GM18520 (cell line): ENCODE results near the gene DUSP22.
"Not testable (repeated sequence)": the region's sequence is repeated elsewhere in the genome, so short reads cannot be mapped to it uniquely, and the experiment has no call there.

Experiments used
- ATAC-seq: cut with Tn5 transposase; IDR thresholded peaks from one replicate; pipeline ENCODE4 v1.9.1; 2021; ENCODE audit not compliant: unreplicated experiment

Gene DUSP22

DNA sequence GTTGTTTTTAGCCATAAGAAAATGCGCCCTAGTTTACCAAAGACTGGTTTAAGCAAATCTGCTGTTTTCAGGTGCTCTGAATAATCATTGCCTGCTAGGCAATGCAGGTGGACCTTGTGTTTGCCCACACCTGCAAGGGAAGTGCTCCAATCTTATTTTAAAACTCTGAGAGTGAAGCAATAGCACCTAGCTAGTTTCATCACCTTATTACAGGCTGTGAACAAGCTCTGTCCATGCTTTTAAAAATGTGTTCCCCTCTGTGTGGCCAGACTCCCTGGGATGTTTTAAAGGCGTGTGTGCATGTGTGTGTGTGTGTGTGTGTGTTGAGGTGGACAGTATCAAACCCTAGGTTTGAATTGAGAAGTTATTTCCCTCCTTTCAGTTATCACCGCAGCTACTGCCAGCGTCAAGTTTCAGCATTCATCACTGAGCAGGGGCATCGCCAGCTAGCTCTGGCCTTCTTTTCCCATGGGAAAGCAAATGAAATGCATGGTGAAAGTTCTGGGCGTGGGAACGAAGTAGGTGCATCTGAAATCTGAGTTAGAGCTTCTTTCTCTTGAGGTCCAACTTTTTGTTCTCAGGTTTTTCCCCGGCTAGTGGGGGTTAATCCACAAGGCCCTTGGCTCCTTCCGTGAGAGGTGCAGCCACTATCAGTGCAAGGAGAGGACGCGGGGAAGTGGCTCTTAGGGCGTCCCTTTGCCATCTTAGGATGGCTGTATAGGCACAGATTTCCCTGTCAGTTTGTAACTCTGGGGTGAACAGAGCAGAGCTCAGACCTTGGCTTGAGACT, 30.8 kb downstream of the DUSP22 start:
- ATAC-seq = no peak

DNA sequence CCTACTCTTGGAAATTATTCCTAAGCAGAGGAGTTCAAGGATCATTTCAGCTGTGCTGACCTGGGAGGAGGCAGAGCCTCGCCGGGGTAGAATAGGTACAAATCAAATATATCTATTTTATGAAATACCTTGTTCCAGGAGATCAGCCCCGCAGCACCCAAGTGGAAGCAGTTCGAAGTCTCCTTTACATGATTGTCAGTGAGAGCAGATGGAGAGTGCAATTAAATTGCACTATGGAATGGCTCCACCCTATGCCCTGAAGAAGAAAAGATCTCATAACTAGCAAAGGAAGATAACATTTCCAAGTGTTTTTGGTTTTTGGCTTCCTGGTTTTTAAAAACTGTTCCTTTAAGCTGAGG, 31.4 kb downstream of the DUSP22 start:
- no peak for ATAC-seq

DNA sequence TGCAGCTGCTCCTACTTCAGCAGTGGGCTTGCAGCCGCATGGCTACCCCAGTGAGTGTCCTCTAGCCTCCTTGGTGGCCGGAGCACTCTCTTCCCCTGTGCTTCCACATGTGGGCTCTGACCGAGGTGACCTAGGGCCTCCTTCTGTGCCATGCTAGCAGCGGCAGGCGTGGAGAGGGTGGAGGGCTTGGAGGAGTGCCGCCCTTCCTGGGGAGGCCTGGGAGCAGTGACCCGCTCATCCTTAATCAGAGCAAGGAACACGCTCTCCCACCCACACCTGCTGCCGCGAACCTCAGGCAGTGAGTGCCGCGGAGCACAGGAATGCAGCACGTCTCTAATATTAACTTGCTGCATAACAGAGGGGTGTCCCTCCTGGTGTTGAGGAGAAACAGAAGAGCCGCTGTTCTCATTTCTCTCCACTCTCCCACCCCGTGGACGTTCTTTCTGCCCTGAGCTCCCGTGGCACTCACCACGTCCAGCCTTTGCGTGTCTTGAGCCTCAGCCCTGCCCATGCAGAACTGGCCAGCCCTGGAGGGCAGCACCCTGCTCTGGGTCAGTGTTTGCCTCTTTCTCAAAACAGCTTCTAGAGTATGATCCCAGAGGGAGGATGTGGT, 31.9 kb downstream of the DUSP22 start:
- ATAC-seq = no peak

DNA sequence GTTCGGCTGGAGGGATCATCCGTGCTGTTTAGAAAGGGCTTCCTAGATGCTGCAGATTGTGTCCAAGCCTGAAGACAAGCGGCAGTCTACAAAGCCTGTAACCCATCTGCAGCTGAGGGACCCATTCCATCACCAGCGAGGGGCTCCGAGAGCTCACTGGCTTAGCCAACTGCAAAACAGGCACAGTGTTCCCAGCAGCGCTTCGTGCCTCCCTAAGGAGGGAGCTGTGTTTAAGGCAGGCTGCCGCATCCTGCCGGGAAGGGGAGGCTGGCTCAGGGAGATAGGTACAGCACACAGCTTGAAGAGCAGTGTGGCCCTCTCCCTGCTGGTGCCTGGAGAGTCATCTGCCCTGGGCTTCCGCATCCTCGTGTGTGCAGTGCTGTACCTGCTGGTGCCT, 32.4 kb downstream of the DUSP22 start:
- no peak for ATAC-seq

- not testable (repeated sequence) for ATAC-seq
Observed at GRCh38 chr6:325161-325860, 33.0 kb downstream of the DUSP22 start.

- ATAC-seq = not testable (repeated sequence)
Observed at GRCh38 chr6:326066-326465, 33.8 kb downstream of the DUSP22 start.

DNA sequence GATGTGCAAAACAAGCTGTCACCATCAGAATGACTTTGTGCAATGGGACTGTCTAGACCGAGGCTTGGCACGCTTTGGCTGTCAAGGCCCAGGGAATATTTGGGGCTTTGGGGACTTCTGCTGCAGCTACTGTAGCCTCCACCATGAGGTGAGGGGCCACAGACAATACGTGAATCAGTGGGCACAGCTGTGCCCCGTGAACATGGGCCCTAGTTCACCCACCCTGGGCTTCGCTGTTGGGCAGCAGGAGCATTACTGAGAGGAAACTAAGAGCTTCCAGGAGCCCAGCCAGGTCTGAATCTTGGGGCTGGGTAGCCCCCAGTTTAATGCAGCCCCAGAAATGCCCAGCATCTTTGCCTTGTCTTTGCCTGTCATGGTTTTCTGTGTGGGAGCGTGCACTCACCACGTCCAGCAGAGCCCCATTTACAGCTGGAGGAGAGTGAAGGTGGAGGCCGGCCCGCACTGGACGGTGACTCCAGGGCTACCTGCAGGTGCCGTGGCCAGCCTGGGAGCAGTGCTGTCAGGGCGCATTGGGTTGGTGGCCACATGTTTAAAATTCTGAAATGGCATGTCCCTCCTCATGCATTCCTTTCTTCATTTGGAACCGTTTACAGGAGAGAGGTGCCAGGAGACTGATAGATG, 34.7 kb downstream of the DUSP22 start:
- ATAC-seq = no peak

GRCh38 chr6:327538-328116, 35.3 kb downstream of the DUSP22 start:
- no peak for ATAC-seq

DNA sequence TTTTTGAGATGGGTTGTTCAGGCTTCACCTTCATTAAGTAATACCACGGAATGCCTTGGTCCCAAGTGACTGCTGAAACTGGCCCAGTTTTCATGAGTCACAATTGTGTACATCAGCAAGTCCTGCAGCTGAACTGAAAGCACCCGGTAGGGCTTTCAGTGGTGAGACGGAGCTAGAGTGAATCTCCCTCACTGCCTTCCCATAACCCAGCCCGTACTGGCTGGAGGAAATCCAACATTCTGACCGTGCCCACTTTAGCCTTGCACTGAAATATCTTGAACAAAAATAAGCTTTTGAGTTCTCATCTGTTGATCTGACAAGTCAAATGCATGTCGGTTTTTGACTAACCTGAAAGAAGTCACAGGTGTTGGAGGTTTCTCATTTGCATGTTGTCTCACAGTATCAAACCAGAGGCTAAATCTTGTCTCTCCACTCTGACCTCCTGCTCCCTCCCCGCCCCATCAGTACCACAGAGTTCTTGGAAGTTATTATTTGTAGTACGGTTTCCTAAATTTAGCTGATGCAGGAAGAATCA, 35.9 kb downstream of the DUSP22 start:
- peak; percentile 57 for ATAC-seq

- ATAC-seq = no peak
Observed at GRCh38 chr6:328924-329323, 36.6 kb downstream of the DUSP22 start.

DNA sequence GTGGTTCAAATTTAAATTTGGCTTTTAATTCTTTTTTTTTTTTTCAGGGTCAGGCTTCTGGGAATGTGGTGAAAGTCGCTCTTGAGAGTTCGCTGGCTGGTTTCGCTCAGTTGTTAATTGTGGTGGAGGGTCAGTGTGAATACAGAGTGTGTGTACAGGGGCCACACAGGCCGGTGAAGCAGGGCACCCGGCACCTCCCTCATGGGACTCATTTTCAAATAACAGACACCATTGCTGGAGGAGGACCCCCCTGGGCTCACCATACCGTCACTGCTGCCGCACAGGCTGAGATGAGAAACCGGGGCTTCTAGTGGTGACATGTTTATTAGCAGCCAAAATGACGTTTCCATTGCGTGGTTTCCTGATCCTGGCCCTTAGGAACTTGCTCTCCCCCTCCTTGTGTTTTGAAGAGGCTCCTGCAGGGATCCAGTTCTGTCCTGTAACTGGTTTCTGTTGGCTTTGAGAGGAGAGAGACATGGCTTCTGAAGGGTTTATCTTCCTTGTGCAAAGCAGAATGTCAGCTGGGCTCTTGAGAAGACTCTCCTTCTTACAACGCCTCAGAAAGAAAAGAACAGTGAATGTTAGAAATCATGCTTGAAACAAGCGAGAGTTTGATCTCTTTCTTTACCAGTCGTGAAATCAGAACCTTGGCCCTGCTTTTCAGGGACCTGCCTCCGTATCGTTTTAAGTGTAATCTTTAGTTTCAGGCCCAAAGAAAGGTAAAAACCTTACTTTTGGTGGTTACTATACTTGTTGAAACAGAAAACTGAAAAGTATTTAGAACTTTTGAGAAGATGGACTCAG, 37.8 kb downstream of the DUSP22 start:
- ATAC-seq = no peak

DNA sequence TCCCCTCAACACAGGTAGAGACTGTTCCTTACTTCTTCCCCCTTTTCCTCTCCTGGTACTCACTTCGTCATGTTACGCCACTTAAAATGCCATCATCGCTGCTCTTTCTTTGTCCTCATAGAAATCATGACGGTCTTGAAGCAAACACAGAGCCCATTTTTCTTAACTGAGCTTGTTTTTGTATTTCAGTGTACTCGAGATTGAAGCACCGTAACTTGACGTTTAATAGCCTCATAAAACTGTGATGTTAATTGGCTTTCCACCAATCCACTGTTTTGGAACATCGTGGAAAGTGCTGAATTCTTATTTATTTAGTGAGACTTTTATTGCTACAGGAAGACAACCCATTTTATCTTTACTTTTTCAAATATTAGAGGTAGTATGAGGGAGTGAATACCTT, 38.7 kb downstream of the DUSP22 start:
- no peak for ATAC-seq

GRCh38 chr6:331622-332521, 39.6 kb downstream of the DUSP22 start:
- peak; percentile 32 for ATAC-seq

DNA sequence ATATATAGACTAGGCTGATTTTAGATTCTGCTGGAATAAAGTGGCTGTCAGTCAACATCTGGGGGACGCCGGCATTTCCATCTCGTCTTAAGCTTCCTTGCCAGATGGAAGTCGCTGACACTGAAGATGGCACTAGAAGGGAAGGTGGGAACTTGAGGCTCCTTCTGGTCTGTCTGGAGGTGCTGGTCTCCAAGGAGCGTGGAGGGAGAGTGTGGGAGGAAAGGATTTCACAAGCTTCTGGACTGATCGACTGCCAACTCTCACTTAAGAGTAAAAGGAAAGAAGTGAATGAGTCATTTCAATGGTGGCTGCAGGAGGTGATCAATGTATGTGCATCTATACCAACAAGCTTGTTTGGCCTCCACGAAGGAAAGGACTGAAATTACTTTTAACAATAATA, 40.4 kb downstream of the DUSP22 start:
- no peak for ATAC-seq

- ATAC-seq = no peak
Observed at GRCh38 chr6:333379-334002, 41.2 kb downstream of the DUSP22 start.

DNA sequence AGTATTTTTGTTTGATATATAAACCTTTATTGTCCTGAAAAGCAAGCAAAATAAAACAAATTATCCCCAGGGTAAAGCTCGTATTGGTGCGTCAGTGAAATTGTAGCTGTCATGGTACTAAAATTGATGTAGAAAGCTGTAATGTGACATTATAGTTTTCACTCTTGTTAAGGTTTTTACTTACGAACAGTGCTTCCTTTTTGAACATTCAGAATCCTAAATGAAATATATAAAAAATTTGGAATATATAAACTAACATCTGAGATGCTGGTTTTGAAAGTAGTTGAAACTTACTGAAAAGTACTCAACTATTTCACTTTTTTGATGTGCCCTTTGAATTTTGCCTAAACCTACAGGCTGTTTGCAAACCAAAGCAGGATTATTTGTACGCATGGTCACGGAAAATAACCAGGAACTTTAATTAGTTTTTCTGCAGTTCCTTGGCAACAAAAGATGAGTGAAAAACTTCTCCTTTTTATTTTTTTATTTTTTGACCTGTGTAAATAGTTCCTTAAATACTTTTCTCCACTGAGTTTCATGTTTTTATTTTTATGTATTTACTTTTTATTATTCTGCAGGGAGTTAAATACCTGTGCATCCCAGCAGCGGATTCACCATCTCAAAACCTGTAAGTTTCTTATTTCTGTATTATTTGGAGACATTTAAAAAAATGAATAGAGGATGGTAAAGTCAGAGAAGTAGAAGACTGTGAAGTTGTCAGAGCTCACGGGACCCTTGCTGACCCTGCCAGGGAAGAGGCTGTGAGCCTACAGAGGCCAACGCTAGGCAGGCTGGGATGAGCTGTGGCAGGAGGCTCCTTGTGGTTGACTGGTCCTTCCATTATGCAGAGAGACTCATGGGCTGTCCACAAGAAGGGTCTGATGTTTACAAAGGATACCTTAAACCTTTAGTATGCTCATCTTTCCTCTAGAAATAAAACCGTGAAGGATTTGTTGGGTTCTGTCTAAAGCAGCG, 42.5 kb downstream of the DUSP22 start:
- ATAC-seq = no peak

DNA sequence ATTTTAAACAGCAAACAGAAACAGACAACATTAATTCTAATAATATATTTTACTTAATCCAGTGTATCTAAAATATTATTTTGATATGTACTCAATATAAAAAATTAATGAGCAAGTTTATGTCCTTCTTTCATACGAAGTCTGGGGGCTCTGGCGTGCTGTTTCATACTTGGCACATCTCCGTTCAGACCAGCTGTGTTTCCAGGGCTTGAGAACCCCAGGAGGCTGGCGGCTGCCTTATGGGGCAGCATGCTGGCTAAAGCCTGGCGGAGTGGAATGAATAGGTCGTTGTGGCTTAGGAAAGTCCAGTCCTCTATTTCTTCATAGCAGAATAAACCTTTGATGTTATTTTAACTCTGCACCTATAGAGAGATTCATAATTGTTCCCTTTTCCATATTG, 43.3 kb downstream of the DUSP22 start:
- ATAC-seq = no peak
